HG03097 (cell line): Measurements from ENCODE around the gene P3H2.
"Not testable (repeated sequence)": the region's sequence is repeated elsewhere in the genome, so short reads cannot be mapped to it uniquely, and the experiment has no call there.

Source experiments
- ATAC-seq: cut with Tn5 transposase; IDR thresholded peaks from one replicate; pipeline ENCODE4 v1.9.1; 2021; ENCODE audit not compliant: unreplicated experiment, low FRiP score

P3H2 gene, protein sequence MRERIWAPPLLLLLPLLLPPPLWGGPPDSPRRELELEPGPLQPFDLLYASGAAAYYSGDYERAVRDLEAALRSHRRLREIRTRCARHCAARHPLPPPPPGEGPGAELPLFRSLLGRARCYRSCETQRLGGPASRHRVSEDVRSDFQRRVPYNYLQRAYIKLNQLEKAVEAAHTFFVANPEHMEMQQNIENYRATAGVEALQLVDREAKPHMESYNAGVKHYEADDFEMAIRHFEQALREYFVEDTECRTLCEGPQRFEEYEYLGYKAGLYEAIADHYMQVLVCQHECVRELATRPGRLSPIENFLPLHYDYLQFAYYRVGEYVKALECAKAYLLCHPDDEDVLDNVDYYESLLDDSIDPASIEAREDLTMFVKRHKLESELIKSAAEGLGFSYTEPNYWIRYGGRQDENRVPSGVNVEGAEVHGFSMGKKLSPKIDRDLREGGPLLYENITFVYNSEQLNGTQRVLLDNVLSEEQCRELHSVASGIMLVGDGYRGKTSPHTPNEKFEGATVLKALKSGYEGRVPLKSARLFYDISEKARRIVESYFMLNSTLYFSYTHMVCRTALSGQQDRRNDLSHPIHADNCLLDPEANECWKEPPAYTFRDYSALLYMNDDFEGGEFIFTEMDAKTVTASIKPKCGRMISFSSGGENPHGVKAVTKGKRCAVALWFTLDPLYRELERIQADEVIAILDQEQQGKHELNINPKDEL

DNA sequence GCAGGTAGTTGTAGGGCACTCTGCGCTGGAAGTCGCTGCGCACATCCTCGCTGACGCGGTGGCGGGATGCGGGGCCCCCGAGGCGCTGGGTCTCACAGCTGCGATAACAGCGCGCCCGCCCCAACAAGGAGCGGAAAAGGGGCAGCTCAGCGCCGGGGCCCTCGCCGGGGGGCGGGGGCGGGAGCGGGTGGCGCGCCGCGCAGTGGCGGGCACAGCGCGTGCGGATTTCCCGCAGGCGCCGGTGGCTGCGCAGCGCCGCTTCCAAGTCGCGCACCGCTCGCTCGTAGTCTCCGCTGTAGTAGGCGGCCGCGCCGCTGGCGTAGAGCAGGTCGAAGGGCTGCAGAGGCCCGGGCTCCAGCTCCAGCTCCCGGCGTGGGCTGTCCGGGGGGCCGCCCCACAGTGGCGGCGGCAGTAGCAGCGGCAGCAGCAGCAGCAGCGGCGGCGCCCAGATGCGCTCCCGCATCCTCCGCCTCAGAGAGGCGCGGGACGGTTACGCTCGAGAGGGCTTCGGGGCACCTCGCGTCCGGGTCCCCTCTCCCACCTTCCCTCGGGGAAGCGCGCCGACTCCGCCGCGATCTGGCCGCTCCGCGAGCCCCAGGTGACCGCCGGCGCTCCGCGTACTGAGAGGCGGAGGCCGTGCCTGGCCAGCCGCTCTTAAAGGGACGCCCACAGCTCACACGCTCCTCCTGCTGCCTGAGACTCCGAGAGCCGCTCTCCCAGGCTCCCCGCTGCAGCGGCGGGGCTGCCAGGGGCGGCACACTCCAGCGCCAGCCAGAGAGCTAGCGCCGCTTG is at the start of gene P3H2:
TSS of gene P3H2 (minus strand) at position 629 of the 792 bp plus-strand sequence. CDS start at position 463, 166 bp downstream.
- peak; percentile 63 for ATAC-seq

DNA sequence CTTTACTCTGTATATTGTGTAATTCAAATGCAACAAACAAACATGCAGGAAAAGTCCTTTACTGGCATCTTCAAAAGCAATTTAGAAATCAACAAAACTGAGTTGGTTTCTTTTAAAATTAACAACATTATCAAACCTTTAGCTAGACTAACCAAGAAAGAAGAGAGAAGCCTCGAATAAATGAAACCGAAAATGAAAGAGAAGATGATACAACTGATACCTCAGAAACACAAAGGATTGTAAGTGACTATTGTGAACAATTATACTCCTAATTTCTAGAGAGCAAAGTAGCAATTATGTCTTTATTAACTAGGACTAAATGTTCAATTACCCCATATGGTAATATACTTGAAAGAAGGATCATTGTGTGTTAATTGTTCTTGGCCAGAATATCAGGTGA is 49.2 kb upstream of the P3H2 start:
- no peak for ATAC-seq

DNA sequence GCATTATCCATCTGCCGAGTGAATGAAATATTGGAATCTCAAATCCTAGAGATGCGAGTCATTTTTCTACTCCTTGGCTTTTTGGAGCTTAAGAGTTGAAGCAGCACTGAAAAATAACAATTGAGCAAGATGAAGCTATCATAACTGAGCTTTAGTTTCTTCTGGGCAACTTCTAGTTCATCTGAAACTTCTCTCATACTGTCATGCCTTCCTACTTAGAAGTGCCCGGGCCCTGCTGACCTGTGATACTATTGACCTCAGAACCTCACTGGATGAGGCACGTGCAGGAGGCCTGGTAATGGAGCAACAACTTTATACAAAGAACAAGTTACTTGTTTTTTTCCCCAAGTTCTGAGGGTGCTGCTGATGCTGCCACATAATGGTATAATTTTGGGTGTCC is 48.5 kb upstream of the P3H2 start:
- ATAC-seq = no peak

DNA sequence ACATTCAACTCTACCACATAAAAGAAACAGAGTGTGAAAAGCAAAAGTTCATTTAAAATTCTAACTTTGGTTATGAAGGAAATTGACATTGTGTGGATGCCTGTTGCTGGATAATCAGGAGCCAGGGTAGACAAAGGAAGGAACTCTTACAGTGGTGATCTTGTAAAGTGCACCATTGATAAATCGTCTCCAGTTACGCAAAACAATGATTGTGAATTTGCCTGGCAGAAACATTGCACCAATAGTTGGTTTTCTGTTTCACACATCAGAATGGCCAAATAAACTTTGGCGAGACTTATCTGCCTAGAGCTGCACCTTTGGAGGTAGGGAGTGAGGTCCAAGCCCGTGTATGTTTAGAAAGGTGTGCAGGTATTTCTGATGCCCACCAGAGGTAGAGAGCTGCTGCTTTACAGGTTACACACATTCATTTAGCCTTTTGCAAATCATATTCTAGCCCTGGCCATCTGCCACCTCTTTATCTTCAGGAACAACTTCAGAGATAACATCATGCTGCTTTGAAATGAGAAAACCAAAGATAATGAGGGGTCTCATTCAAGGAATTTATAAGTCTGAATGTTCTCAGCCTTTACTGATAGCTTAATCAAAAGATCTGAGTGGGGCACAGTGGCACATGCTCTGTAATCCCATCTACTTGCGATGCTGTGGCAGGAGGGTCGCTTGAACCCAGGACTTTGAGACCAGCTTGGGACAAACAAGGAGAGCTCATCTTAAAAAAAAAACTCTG is 47.4 kb upstream of the P3H2 start:
- no peak for ATAC-seq

DNA sequence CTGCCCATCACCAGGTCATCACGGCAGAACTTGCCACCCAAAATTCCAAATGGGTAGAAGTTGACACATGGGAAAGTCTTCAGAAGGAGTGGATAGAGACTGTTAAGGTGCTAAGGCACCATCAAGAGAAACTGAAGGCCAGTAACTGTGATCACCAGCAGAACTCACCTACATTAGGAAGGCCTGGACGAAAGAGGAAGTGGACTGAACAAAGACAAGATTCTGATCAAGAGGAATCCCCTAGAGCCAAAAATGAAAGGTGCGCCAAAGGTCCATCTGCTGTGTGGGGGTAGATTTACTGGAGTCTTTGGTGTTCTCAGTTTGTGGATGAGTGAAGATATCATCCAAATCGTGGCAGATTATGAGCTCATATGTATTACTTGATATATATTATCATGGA is 46.3 kb upstream of the P3H2 start:
- no peak for ATAC-seq

DNA sequence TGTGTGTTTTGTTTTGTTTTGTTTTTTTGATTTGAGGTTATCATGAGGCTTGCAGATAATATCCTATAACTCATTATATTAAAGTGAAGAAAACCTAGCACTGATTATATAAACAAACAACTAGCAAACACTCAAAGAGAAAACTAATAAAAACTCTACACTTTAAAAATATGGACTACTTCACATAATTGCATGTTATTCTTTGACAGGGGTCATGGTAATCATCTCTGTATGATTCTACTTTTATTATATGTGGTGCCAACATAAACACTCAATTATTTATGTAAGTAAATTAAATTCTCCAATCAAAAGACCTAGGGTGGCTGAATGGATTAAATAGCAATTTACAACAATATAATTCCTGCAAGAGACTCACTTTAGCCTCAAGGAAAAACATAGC is 44.6 kb upstream of the P3H2 start:
- ATAC-seq = no peak

DNA sequence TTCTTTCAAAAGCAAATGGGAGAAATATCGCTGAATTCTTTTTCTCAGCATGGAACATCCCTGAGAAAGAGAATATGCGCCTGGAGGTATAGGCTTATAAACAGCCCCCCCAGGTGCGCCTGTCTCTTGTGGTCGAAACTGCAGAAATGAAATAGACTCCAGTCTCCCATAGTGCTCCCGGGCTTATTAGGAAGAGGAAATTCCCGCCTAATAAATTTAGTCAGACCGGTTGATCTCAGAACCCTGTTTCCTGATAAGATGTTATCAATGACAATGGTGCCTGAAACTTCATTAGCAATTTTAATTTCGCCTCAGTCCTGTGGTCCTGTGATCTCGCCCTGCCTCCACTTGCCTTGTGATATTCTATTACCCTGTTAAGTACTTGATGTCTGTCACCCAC is 41.3 kb upstream of the P3H2 start:
- not testable (repeated sequence) for ATAC-seq

DNA sequence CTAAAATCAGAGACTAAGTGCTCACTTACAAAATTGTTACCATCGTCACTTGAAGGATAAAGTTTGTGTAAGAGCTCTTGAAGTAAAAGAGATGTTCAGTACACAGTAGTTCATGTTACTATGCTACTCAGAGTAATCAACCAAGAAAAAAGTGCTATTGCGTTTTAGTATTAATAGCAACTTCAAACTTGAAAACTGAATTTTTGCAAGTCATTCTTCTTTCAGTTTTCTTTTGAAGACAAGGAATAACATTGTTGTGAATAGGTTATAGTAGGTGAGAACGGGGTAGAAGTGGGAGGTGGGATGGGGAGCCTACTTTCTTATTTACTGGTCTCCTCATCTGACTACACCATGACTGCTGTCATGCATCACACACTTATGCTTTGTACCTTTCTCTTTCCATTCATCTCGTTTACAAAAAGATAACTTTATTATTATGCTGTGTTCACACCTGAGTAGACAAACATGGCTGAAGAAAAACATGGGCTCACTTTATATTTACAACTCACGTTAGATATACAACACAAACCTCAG is 39.3 kb upstream of the P3H2 start:
- ATAC-seq = no peak

DNA sequence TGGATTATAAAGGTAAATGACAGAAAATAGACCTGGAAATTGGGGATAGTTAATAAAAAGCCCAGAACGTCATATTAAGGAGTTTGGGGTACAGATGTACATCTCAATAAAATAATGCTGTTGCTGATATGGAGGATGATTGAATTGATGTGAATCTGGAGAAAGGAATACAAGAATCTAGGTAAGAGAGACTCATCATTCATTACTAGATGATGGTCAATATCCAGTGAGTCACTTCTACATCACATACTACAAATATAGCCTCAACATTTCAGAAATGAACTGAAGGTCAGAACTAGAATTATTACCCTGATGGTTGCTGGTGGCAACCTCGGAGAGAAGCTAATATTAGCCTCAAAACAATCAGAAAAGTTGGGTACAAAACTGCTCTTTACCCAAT is 37.6 kb upstream of the P3H2 start:
- no peak for ATAC-seq

DNA sequence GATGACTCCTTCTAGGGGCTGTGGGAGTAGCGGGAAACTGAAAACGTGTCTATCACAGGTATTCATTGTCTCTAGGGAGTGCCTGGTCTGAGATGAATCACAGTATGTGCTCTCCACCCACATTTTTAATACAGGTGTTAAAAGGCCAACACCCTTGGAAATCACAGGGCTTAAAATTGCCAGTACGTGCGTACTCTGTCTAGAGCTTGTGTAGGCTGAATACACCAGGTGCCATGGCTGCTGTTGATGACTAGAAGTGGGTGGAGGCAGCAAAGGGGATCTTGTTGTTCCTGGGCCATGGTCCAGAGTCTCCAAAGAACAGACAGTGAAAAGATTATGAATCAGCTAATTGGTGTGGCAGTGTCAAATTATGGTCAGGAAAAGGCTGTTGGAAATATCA is 35.1 kb upstream of the P3H2 start:
- no peak for ATAC-seq

DNA sequence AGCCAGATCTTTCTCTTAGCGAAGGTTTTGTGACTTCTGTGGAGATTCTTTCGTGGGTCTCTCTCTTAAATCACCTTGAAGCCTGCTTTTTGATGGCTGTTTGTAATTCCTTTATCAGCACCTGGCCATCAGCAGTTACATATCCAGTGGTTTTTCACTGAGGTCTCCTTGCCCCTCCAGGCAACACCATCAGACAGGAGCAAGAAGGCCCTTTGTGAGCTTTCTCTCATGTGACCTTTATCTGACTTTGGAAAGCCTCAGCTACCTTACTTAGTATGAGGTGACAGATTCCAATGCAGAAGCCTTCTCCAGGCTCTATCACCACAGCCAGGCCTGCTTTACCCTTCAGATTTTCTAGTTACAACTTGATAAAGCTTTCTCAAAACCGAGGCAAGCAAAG is 30.0 kb upstream of the P3H2 start:
- no peak for ATAC-seq

DNA sequence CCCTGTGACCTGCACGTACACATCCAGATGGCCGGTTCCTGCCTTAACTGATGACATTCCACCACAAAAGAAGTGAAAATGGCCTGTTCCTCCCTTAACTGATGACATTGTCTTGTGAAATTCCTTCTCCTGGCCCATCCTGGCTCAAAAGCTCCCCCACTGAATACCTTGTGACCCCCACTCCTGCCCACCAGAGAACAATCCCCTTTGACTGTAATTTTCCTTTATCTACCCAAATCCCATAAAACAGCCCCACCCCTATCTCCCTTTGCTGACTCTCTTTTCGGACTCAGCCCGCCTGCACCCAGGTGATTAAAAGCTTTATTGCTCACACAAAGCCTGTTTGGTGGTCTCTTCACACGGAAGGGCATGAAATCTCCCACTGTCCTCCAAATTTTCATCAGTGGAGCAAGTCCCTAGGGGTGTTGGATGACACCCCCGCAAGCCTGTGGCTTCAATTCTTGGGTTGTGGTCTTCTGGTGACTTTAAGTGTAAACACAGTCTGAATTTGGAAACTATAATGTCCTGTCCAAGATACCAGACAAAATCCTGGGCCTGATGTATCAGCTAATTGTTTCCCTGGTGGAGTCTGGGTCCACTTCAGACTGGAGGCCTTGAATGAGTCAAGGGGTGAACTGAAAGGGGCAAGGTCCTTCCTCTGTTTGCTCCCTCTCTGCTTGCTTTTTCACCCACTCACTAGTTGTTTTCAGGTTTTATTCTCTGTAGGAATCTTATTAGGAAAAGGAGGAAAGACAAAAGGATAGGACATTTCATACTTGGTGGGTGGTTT is 29.3 kb upstream of the P3H2 start:
- ATAC-seq = not testable (repeated sequence)

DNA sequence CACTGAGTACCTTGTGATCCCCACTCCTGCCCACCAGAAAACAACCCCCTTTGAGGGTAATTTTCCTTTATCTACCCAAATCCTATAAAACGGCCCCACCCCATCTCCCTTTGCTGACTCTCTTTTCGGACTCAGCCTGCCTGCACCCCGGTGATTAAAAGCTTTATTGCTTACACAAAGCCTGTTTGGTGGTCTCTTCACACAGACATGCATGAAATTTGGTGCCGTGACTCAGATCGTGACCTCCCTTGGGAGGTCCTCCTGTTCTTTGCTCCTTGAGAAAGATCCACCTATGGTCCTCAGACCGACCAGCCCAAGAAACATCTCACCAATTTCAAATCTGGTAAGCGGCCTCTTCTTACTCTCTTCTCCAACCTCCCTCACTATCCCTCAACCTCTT is 24.1 kb upstream of the P3H2 start:
- not testable (repeated sequence) for ATAC-seq

DNA sequence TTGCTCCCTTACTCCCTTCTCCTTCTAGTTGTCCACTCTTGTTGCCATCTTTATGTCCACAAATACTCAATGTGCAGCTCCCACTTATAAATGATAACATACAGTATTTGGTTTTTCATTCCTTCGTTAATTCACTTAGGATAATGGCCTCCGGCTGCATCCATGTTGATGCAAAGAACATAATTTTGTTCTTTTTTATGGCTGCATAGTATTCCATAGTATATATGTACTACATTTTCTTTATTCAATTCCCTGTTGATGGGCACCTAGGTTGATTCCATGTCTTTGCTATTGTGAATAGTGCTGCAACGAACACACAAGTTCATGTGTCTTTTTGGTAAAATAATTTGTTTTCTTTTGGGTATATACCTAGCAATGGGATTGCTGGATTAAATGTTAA is 21.3 kb upstream of the P3H2 start:
- no peak for ATAC-seq

DNA sequence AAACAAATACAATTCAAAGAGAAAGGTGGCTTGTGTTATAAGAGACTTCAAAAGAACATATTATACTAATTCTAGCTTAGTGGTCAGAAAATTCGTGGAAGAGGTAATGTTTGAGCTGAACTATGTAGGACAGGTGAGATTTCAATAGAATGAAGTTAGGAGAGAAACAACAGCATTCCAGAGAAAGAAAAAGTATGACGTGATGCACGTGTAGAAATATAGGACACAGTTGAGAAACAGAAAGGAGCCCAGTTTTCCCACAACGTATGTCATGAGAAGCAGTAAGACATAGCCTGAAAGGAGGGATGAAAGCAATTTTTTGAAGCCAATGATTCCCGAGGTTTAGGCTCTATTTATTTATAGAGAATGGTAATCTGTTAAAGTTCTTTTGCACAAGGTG is 18.7 kb upstream of the P3H2 start:
- no peak for ATAC-seq

DNA sequence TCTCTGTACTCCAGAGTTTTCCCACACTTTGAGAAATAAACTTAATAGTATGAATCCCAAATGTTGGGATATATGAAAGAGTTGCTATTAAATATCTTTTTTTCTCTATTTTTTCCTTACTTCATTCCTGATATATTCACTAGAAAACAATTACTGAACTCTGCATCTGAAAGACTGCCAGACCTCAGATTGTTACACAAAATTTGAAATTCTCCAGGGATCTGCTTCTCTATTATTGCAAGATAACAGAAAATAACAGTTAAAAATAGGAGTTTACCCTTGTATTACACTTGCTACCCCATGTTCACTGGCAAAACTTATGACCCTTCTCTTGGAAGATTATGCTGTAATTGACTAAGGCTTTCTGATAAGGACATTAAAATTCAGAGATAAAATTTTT is 11.7 kb upstream of the P3H2 start:
- ATAC-seq = no peak

DNA sequence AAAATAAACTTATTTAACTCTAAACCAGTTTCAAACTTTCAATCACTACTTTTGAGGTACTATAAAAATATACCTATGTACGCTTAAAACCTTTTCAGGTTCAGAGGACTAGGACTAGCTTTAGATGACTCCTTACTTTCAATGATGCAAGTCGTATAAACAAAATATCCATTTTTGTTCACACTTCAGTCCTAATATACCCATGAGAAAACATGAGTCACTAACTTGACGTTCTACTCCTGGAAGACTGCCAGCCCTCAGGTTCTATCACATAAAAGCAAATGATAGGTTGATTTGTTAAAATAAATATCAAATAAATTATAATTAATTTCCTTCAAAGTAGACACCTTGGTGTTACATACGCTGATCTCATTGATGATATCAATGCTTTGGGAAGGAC is 10.6 kb upstream of the P3H2 start:
- no peak for ATAC-seq

DNA sequence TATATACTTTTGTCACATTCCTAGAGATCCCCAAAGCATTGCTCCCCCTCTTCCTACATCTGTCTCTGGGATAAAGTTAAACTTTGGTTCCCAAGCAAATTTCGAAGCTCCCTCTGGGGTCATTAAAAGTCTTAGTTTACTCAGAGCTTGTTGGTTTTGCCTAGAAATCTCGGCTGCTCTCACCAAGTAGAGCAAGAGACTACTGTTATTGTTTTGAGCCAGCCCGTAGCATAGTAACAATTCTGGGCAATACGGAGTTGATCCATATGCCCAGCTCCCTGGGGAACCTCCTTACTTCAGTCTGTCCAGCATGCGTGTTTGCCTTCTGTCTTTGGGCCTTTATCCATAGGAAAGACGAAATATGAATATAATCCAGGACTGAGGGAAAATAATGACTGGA is 10.0 kb upstream of the P3H2 start:
- no peak for ATAC-seq

DNA sequence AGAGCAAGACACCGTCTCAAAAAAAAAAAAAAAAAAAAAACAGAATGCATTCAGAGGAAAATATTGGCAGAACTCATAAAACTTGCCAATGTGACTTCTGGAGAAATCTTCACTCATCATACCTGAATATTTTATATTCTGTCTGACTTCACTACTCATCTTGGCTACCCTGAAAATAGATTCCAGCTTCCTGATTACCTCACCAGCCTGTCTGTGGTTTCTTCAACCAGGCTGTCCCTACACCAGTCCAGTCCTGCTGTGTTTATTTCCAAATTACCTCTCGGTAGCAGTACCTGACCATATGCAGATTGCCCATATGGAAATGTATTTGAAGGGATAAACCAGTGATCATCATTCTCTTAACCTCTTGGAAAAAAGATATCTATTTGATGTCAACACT is 9.3 kb upstream of the P3H2 start:
- no peak for ATAC-seq

DNA sequence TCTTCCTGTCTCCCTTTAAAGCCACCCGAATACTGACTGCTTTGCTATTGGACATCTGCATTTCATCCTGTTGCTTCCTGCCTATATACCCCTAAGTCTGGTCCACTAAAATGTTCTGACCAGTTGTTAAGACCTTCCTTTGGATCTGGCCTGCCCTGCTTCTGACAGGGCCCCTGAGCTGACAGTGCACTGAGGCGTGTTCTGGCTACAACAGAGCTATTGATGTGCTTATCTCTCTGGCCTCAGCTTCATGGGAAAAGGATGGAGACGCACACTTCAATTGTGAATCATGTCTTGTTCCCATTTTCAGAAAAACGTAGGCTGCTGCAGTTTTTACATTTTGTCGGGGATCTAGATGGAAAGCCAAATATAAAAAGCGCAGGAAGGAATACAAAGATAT is 7.1 kb upstream of the P3H2 start:
- no peak for ATAC-seq
